ENCODE data around the gene HIRA.

- TF ChIP-seq CTCF (IDR thresholded peaks at IDR 0.05; ENCODE audit: low read length): no peak
- no peak for TF ChIP-seq EZH2phosphoT487 (IDR thresholded peaks at IDR 0.05; ENCODE audit: low read length)
- TF ChIP-seq EZH2 (optimal IDR thresholded peaks at IDR 0.05; ENCODE audit: low read depth, low read length): no peak
Measured at GRCh38 chr22:19466848-19467752, 35.6 kb upstream of the HIRA start.
